Psoas muscle (tissue), 8 donors: Measurements from ENCODE around the gene BIRC6. TPM values are rescaled to one million over a fixed set of nuclear protein-coding genes. Genes with fewer than 3 reads are reported as not detected.

Experiments
- ATAC-seq, 4 donors: fragments of 200-7000 bp; cut with Tn5 transposase; one replicate each; pipeline ENCODE4 v1.9.1; 2020; ENCODE audit warnings: moderate library complexity in 3 of 4, mild to moderate bottlenecking in 2 of 4
- DNase-seq, 2 donors: peaks; one replicate each; pipeline ENCODE4 v3.0.0-alpha.2; 2020
- H3K27ac ChIP-seq: fragments of 200-600 bp; one replicate; pipeline ENCODE4 v1.8.0; 2022
- H3K27me3 ChIP-seq, 3 donors: fragments of 200-600 bp in 1 of 3; one replicate each; pipeline versions ENCODE4 v1.6.1 to v1.8.0; 2013 to 2022; ENCODE audit warnings: low read length in 2 of 3, mild to moderate bottlenecking in 2 of 3, moderate library complexity in 1 of 3; ENCODE audit not compliant: insufficient read depth in 3 of 3
- H3K36me3 ChIP-seq, 2 donors: fragments of 200-600 bp in 1 of 2; one replicate each; pipeline versions ENCODE4 v1.6.1 to v1.8.0; 2013 to 2022; ENCODE audit warnings: low read depth in 1 of 2, mild to moderate bottlenecking in 1 of 2, moderate library complexity in 1 of 2; ENCODE audit not compliant: insufficient read depth in 1 of 2
- H3K4me1 ChIP-seq: fragments of 200-600 bp; one replicate; pipeline ENCODE4 v1.8.0; 2022
- H3K4me3 ChIP-seq: fragments of 200-600 bp; one replicate; pipeline ENCODE4 v1.8.0; 2022; ENCODE audit warnings: mild to moderate bottlenecking
- H3K9me3 ChIP-seq: fragments of 200-600 bp; one replicate; pipeline ENCODE4 v1.8.0; 2022
- WGBS, 3 donors: extraction: QIAGEN DNeasy Blood & Tissue Kit; methylation state at CpG; one replicate each; pipeline versions ENCODE4 v1.1.6 to v1.1.7; 2013; 5-methylcytosine and 5-hydroxymethylcytosine counted together
- intact Hi-C, 2 donors: fragments of 100-400 bp; cut with DNase I; formaldehyde crosslinking; loops; one replicate each; pipeline versions ENCODE4 v1.11.0 to v1.14.2; 2022
- polyA plus RNA-seq, 3 donors: library from polyadenylated mRNA; stranded (reverse); fragments of 200-250 nt; gene quantifications; one replicate each; pipeline ENCODE4 v1.2.3, GENCODE V29; 2013
- total RNA-seq, 4 donors: library from RNA; stranded (reverse); fragmentation: NEBNext Ultra II Directional in 2 of 4; extraction: Animal tissue kit (Norgen Biotek cat#: 25700) in 2 of 4; gene quantifications; one replicate each; pipeline versions ENCODE4 v1.2.1 to v1.2.4, GENCODE V29; 2021 to 2023
- TF ChIP-seq, protein P1 (sequence below): fragments of 200-600 bp; IDR thresholded peaks from one replicate; pipeline ENCODE4 v1.8.0; 2022; ENCODE audit warnings: antibody characterized with exemption
- donor health status: healthy with polysubstance abuse.
- donor health status: DM: no; HTN: no; CAD: no; lungs with moderate emphysema.
- donor health status: Bipolar disorder and iron deficiency.
- donor health status: healthy.
- donor health status: DM: yes; HTN: yes; CAD: no.
- donor health status: DM: no; HTN: no; CAD: no.
- donor health status: DM: no; HTN: no; CAD: no.
- donor health status: DM: yes; HTN: yes; CAD: no.

Gene BIRC6
- total and polyA plus RNA-seq, 7 donors: 11.1 to 66.7 (median 38.1) TPM

DNA sequence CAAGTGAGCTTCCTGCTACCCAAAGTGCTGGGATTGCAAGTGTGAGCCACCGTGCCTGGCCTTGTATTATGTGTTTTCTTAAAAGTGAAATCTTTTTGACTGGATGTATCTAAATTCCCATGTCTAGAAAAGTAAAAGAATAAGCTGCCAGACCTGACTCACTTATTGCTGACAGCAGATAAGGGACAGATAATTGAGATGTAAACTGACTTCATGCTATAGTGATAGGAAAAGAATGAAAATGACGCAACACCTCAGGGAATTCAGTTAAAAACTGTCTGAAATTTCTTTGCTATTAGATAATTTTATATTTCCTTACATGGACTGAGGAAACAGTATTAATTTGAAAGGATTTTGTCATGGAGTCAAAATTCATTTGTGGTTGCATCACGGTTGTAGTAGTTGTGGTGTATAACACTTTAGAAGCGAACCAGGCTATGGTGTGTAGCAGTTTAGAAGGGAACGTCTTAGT is 290.4 kb downstream of the BIRC6 start:
- no peaks in the 10 kb centered on the region for H3K27me3 ChIP-seq
- ATAC-seq (no peak), DNase-seq (no peak)
- no peak overlapping the region for H3K27ac ChIP-seq
- H3K36me3 ChIP-seq: peaks cover 6 to 92% of the 10 kb centered on the region in 2 donors
- 83 to 87% (median 85%) methylated on average over 5 of the region's 5 CpGs for WGBS, 3 donors
- no peaks in the 10 kb centered on the region for H3K4me1 ChIP-seq
- TF ChIP-seq, protein P1, sequence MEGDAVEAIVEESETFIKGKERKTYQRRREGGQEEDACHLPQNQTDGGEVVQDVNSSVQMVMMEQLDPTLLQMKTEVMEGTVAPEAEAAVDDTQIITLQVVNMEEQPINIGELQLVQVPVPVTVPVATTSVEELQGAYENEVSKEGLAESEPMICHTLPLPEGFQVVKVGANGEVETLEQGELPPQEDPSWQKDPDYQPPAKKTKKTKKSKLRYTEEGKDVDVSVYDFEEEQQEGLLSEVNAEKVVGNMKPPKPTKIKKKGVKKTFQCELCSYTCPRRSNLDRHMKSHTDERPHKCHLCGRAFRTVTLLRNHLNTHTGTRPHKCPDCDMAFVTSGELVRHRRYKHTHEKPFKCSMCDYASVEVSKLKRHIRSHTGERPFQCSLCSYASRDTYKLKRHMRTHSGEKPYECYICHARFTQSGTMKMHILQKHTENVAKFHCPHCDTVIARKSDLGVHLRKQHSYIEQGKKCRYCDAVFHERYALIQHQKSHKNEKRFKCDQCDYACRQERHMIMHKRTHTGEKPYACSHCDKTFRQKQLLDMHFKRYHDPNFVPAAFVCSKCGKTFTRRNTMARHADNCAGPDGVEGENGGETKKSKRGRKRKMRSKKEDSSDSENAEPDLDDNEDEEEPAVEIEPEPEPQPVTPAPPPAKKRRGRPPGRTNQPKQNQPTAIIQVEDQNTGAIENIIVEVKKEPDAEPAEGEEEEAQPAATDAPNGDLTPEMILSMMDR: no peak
- intact Hi-C loops: no loop called here
- H3K4me3 ChIP-seq: no peak overlapping the region
- no peaks in the 10 kb centered on the region for H3K9me3 ChIP-seq

DNA sequence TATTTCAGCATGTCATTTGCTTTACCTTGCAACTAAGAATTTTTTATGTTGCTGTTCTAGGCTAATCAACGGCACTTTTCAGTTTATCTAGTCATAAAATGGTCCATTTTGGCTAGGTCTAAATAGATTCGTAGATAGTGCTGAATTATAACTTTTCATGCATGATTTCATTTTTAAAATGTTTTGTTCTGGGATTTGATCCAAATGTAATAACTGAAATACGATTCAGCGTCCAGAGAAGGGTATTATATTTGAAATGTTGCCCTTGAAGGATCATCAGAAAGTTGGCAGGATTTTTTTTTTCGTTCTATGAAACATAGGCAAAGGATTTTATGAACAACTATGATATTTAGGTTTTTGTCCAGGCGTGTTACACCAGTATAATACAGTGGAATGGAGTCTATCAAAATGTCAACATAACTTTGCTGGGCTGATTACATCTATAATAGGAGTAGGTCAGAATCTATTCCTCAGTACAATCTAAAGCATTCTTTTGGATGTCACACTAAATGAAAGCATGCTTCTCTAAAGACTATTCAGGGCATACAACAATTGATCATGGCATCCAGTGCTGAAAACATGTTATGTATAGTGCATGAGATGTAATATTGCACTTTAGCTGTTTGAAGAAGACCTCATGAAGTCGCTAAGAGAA is 295.9 kb downstream of the BIRC6 start:
- peaks cover 3 to 60% of the 10 kb centered on the region in 2 donors for H3K36me3 ChIP-seq
- intact Hi-C loops: no loop called here
- peaks cover 9% of the 10 kb centered on the region for H3K4me1 ChIP-seq
- no peak overlapping the region for H3K4me3 ChIP-seq
- ATAC-seq (no peak), DNase-seq (no peak)
- no peak overlapping the region for H3K27ac ChIP-seq
- H3K9me3 ChIP-seq: no peaks in the 10 kb centered on the region
- 41 to 58% (median 44%) methylated on average over 7 of the region's 7 CpGs for WGBS, 3 donors
- no peaks in the 10 kb centered on the region for H3K27me3 ChIP-seq
- TF ChIP-seq, protein P1: no peak

DNA sequence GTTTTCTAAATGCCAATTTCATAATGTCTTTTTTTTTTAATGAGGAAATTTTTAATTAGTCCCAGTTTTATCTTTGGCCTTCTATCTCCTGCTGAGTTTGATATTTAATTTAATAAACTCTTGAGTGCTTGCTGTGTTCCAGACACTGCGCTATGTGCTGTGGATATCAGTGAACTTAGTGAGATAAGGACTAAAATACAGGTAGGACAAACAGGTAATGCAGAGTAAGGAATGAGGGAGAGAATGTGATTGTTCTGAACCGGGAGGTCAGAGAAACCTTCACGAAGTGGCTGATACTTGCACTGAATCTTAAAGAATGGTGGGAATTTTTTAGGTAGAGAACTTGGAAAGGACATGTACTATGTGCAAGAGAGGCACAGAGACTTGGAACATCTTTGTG is 299.2 kb downstream of the BIRC6 start:
- Histone ChIP-seq H3K27me3 (no peaks in the 10 kb centered on the region), H3K4me3 (no peak overlapping the region), H3K27ac (no peak overlapping the region), H3K9me3 (no peaks in the 10 kb centered on the region), H3K36me3 (peaks cover 0 to 28% of the 10 kb centered on the region in 2 donors), H3K4me1 (peaks cover 9% of the 10 kb centered on the region)
- TF ChIP-seq, protein P1: no peak
- DNase-seq (no peak), ATAC-seq (no peak)
- 90 to 96% (median 93%) methylated on average over 3 of the region's 3 CpGs for WGBS, 3 donors
- intact Hi-C loops: no loop called here

DNA sequence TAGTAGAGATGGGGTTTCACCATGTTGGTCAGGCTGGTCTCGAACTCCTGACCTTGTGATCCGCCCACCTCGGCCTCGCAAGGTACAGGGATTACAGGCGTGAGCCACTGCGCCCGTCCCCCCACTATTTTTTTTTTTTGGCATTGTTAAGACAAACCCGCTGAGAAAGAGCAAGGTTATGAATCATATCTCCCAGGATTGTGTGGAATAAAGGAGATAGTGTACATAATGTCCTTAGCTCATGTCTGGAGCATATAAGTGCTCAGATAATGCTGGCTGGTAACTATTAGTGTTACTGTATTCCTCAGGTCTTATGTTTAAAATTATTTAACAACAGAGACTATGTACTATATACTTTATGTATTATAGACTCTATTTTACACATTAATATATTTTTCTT is 307.0 kb downstream of the BIRC6 start:
- DNase-seq: no peak
- Histone ChIP-seq H3K36me3 (peaks cover 0 to 19% of the 10 kb centered on the region in 2 donors), H3K27me3 (no peaks in the 10 kb centered on the region), H3K27ac (no peak overlapping the region), H3K9me3 (no peaks in the 10 kb centered on the region), H3K4me3 (no peak overlapping the region), H3K4me1 (no peaks in the 10 kb centered on the region)
- 94 to 96% (median 96%) methylated on average over 8 of the region's 8 CpGs for WGBS, 3 donors
- ATAC-seq: no peak
- TF ChIP-seq, protein P1: no peak
- intact Hi-C loops: no loop called here

DNA sequence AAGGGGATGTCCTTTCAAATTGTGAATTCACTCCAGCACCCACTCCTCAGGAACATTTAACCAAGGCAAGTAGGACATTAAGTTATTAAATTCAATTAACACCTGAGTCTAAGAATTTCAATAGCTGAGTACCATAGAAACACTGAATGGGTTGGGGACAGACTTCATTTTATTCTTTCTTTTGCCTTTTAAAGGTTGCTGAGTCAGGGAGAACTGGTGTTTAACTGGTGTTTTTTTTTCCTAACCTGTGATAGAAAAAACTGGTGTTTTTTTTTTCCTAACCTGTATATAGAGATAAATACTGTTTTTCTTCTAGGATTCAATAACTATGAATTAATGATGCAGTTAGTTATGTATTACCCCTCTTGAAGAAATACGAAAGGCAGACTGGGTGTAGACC is 309.9 kb downstream of the BIRC6 start:
- ATAC-seq (no peak), DNase-seq (no peak)
- WGBS, 3 donors: 95 to 100% (median 97%) methylated on average over 1 of the region's 1 CpG
- Histone ChIP-seq H3K9me3 (no peaks in the 10 kb centered on the region), H3K27me3 (no peaks in the 10 kb centered on the region), H3K36me3 (peaks cover 2 to 39% of the 10 kb centered on the region in 2 donors), H3K27ac (no peak overlapping the region), H3K4me1 (no peaks in the 10 kb centered on the region), H3K4me3 (no peak overlapping the region)
- TF ChIP-seq, protein P1: no peak
- intact Hi-C loops: no loop called here
